Bronchial epithelial cell (primary cell): Measurements from ENCODE around the gene CNDP1. TPM values are rescaled to one million over a fixed set of nuclear protein-coding genes. Genes with fewer than 3 reads are reported as not detected.

Experiments
- DNase-seq: peaks from one replicate; pipeline ENCODE4 v3.0.0-alpha.2; 2010; ENCODE audit warnings: low read depth
- FAIRE-seq: peaks from 2 replicates; lab custom pipeline; 2011; peaks lifted over from hg19 to GRCh38; lab: Jason Lieb, UNC
- H3K27me3 ChIP-seq: 2 replicates; pipeline ENCODE4 v1.5.1; 2011; ENCODE audit warnings: low read length; ENCODE audit not compliant: control insufficient read depth, insufficient read depth
- H3K36me3 ChIP-seq: 2 replicates; pipeline ENCODE4 v1.5.1; 2011; ENCODE audit warnings: low read length; ENCODE audit not compliant: control insufficient read depth, insufficient read depth
- H3K4me3 ChIP-seq: 2 replicates; pipeline ENCODE4 v1.5.1; 2011; ENCODE audit warnings: mild to moderate bottlenecking, low read depth, low read length, control low read depth
- CTCF ChIP-seq: IDR thresholded peaks from 2 replicates; pipeline ENCODE4 v1.5.1; 2011; ENCODE audit warnings: mild to moderate bottlenecking, moderate library complexity, low read length, control low read depth, inconsistent platforms; ENCODE audit not compliant: insufficient read depth, severe bottlenecking
- total RNA-seq: library from RNA; depleted of rRNA; stranded (reverse); fragments of >200 nt; gene quantifications from 2 replicates; pipeline ENCODE4 v1.2.1, GENCODE V29; 2014

CNDP1 gene
- total RNA-seq, 1 donor from 2014 or later = not detected

- FAIRE-seq = no peak
- no peaks in the 10 kb centered on the region for H3K27me3 ChIP-seq
- DNase-seq = no peak
- no peak overlapping the region for H3K4me3 ChIP-seq
- peaks cover 2% of the 10 kb centered on the region for H3K36me3 ChIP-seq
- TF ChIP-seq CTCF = no peak
Measured at GRCh38 chr18:74595431-74595830, 61.1 kb downstream of the CNDP1 start.

- DNase-seq (peak; percentile 7), FAIRE-seq (no peak)
- H3K36me3 ChIP-seq = peaks cover 2% of the 10 kb centered on the region
- H3K27me3 ChIP-seq = no peaks in the 10 kb centered on the region
- TF ChIP-seq CTCF = no peak
- peak overlapping the region; percentile 97 for H3K4me3 ChIP-seq
Measured at GRCh38 chr18:74597034-74597661, 62.8 kb downstream of the CNDP1 start.

GRCh38 chr18:74597662-74598349 lies 63.5 kb downstream of the CNDP1 start, which contains the start of gene ZNF407:
TSS of gene ZNF407 (plus strand) at chr18:74597870. CDS start at chr18:74631020, 33,150 bp downstream.
- FAIRE-seq (no peak), DNase-seq (peak; percentile 79)
- H3K4me3 ChIP-seq = peak within 1 kb of the TSS; percentile 97
- no peak for TF ChIP-seq CTCF
- H3K36me3 ChIP-seq = peaks cover 2% of the 10 kb centered on the region
- no peaks in the 10 kb centered on the region for H3K27me3 ChIP-seq

GRCh38 chr18:74598350-74599001 lies 64.2 kb downstream of the CNDP1 start:
- peak; percentile 16 for TF ChIP-seq CTCF
- FAIRE-seq (no peak), DNase-seq (peak; percentile 18)
- Histone ChIP-seq H3K36me3 (peaks cover 2% of the 10 kb centered on the region), H3K27me3 (no peaks in the 10 kb centered on the region), H3K4me3 (peak overlapping the region; percentile 97)

GRCh38 chr18:74604361-74604760 lies 70.1 kb downstream of the CNDP1 start:
- no peak overlapping the region for H3K4me3 ChIP-seq
- FAIRE-seq = peak; percentile 70
- no peaks in the 10 kb centered on the region for H3K27me3 ChIP-seq
- no peak for TF ChIP-seq CTCF
- no peaks in the 10 kb centered on the region for H3K36me3 ChIP-seq
- no peak for DNase-seq
